Esophagus muscularis mucosa (tissue), 4 donors: ENCODE measurements around the gene FOXN3. TPM values are rescaled to one million over a fixed set of nuclear protein-coding genes. Genes with fewer than 3 reads are reported as not detected.

ENCODE experiments used
- DNase-seq: peaks from one replicate; pipeline ENCODE4 v3.0.0-alpha.2; 2017; ENCODE audit errors: extremely low spot score
- H3K27ac ChIP-seq, 4 donors: fragments of 200-600 bp; sonication (generic); replicated peaks in 1 of 4; 1 replicate in 3 of 4; 2 replicates in 1 of 4; pipeline ENCODE4 v1.5.1; 2016 to 2019; ENCODE audit warnings: mild to moderate bottlenecking in 1 of 4
- H3K27me3 ChIP-seq, 4 donors: fragments of 200-600 bp; sonication (generic); one replicate each; pipeline versions ENCODE4 v1.5.1 to v1.6.0; 2016 to 2019
- H3K36me3 ChIP-seq, 4 donors: fragments of 200-600 bp; sonication (generic); one replicate each; pipeline ENCODE4 v1.5.1; 2016 to 2019
- H3K4me1 ChIP-seq, 4 donors: fragments of 200-600 bp; sonication (generic); one replicate each; pipeline ENCODE4 v1.5.1; 2016 to 2019
- H3K4me3 ChIP-seq, 4 donors: fragments of 200-600 bp; sonication (generic); 1 replicate in 2 of 4; 2 replicates in 2 of 4; pipeline ENCODE4 v1.5.1; 2016 to 2019; ENCODE audit warnings: mild to moderate bottlenecking in 4 of 4, moderate library complexity in 1 of 4
- H3K9me3 ChIP-seq, 4 donors: fragments of 200-600 bp; sonication (generic); 1 replicate in 3 of 4; 2 replicates in 1 of 4; pipeline ENCODE4 v1.5.1; 2016 to 2019
- CTCF ChIP-seq, 3 experiments: fragments of 200-600 bp in 2 of 3; fragments of 450-650 bp in 1 of 3; sonication (generic) in 2 of 3; IDR thresholded peaks; one replicate each; pipeline ENCODE4 v1.5.1; 2017 to 2019; ENCODE audit warnings: antibody characterized with exemption in 3 of 3, mild to moderate bottlenecking in 2 of 3, moderate library complexity in 1 of 3
- EP300 ChIP-seq: sonication (generic); formaldehyde crosslinking; IDR thresholded peaks from one replicate; pipeline ENCODE4 v1.6.1; 2017; ENCODE audit warnings: antibody characterized with exemption
- POLR2A ChIP-seq: fragments of 450-650 bp; IDR thresholded peaks from one replicate; pipeline ENCODE4 v1.6.1; 2017; ENCODE audit warnings: antibody characterized with exemption, moderate library complexity, mild to moderate bottlenecking, low read depth
- POLR2AphosphoS5 ChIP-seq, 2 donors: sonication (generic); formaldehyde crosslinking; IDR thresholded peaks; one replicate each; pipeline ENCODE4 v1.6.1; 2017; ENCODE audit warnings: antibody characterized with exemption in 2 of 2
- WGBS: methylation state at CpG from one replicate; pipeline ENCODE4 v1.1.5; 2018; 5-methylcytosine and 5-hydroxymethylcytosine counted together
- intact Hi-C: fragments of 100-400 bp; cut with DNase I; formaldehyde crosslinking; loops from one replicate; pipeline ENCODE4 v1.15.1; 2023
- total RNA-seq, 4 donors: library from RNA; depleted of rRNA; stranded (reverse); fragments of >200 nt; gene quantifications; one replicate each; pipeline versions ENCODE4 v1.1.0 to v1.2.1, GENCODE V29; 2016

FOXN3 gene
- total RNA-seq, 4 donors from 2014 or later: 114 to 180 (median 145) TPM

GRCh38 chr14:89402363-89402762 is 14.7 kb downstream of the FOXN3 start:
- DNase-seq: no peak
- no peak overlapping the region for H3K27ac ChIP-seq
- no peaks in the 10 kb centered on the region for H3K9me3 ChIP-seq
- no peak overlapping the region for H3K4me3 ChIP-seq
- intact Hi-C loops: no loop called here
- peaks cover 0 to 10% (median 2%) of the 10 kb centered on the region in 4 donors for H3K36me3 ChIP-seq
- TF ChIP-seq CTCF (IDR thresholded peaks at IDR 0.05): no peak
- no peak for TF ChIP-seq EP300
- TF ChIP-seq POLR2AphosphoS5 (IDR thresholded peaks at IDR 0.05): no peak
- no peak for TF ChIP-seq POLR2A
- H3K27me3 ChIP-seq: no peaks in the 10 kb centered on the region
- peaks cover 25 to 87% (median 64%) of the 10 kb centered on the region in 4 donors for H3K4me1 ChIP-seq
- WGBS: 80% methylated on average over 3 of the region's 3 CpGs

DNA sequence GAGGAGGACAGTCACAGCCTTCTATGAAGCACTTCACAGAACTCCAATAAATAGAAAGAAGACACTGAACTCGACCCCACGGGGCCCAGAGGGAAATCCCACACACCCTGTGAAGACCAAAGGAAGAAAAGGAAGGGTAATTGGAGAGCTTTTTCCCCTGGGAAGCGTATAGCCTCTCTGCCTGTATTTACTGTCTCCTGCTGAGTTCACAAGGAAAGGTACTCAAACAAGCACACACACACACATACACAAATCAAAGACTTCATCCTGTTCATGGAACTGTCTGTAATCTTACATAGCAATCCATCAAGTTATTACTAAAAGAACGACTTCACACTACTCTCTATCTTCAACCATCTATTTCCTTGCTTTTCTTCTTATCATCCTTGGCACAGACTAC is 15.3 kb downstream of the FOXN3 start:
- Histone ChIP-seq H3K4me3 (no peak overlapping the region), H3K27ac (no peak overlapping the region), H3K36me3 (peaks cover 0 to 10% (median 2%) of the 10 kb centered on the region in 4 donors), H3K9me3 (no peaks in the 10 kb centered on the region), H3K27me3 (no peaks in the 10 kb centered on the region), H3K4me1 (peaks cover 19 to 82% (median 58%) of the 10 kb centered on the region in 4 donors)
- intact Hi-C loops: no loop called here
- no peak for DNase-seq
- WGBS: 72% methylated on average over 4 of the region's 4 CpGs
- TF ChIP-seq EP300 (no peak), POLR2A (no peak), POLR2AphosphoS5 (IDR thresholded peaks at IDR 0.05) (no peak), CTCF (IDR thresholded peaks at IDR 0.05) (no peak)

GRCh38 chr14:89401241-89401640 is 15.8 kb downstream of the FOXN3 start:
- H3K27ac ChIP-seq: no peak overlapping the region
- H3K4me1 ChIP-seq: peaks cover 14 to 77% (median 54%) of the 10 kb centered on the region in 4 donors
- no peak overlapping the region for H3K4me3 ChIP-seq
- intact Hi-C loops: no loop called here
- WGBS: 96% methylated on average over 5 of the region's 5 CpGs
- peaks cover 0 to 10% (median 2%) of the 10 kb centered on the region in 4 donors for H3K36me3 ChIP-seq
- no peaks in the 10 kb centered on the region for H3K9me3 ChIP-seq
- TF ChIP-seq EP300: no peak
- no peak for TF ChIP-seq CTCF (IDR thresholded peaks at IDR 0.05)
- no peak for TF ChIP-seq POLR2AphosphoS5 (IDR thresholded peaks at IDR 0.05)
- no peak for TF ChIP-seq POLR2A
- DNase-seq: no peak
- H3K27me3 ChIP-seq: no peaks in the 10 kb centered on the region

GRCh38 chr14:89400529-89400928 is 16.5 kb downstream of the FOXN3 start:
- TF ChIP-seq EP300 (no peak), POLR2A (no peak), CTCF (IDR thresholded peaks at IDR 0.05) (no peak), POLR2AphosphoS5 (IDR thresholded peaks at IDR 0.05) (no peak)
- intact Hi-C loops: no loop called here
- peaks cover 12 to 76% (median 54%) of the 10 kb centered on the region in 4 donors for H3K4me1 ChIP-seq
- 100% methylated on average over 2 of the region's 2 CpGs for WGBS
- peak overlapping the region in 2 of 4 donors; percentile 55 to 65 for H3K27ac ChIP-seq
- H3K27me3 ChIP-seq: no peaks in the 10 kb centered on the region
- H3K36me3 ChIP-seq: peaks cover 0 to 10% (median 2%) of the 10 kb centered on the region in 4 donors
- DNase-seq: no peak
- H3K4me3 ChIP-seq: no peak overlapping the region
- H3K9me3 ChIP-seq: no peaks in the 10 kb centered on the region

DNA sequence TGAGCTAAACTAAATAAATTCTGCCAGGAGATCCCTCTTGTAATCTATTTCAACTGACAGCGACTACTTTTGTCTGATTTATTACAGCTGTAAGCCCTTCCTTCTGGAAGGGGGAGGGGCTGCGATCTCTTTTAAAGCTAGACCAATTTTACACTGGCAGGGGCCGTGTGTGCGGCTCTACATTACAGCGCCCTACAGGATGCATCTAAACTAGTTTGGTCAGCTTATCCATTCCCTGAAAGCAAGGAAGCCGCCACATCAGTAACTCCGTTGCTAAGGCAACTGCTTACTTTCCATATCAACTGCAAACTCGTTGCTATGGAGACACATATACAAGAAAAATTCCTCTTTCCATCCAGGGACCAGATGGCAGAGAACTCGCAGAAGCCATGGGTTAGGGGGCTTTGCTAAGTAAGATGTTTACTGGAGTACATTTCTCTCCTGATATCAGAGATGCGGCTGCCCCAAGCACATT is 17.4 kb downstream of the FOXN3 start:
- no peak for DNase-seq
- Histone ChIP-seq H3K27ac (peak overlapping the region; percentile 23 to 65 (median 45)), H3K36me3 (peaks cover 0 to 1% (median 0%) of the 10 kb centered on the region in 4 donors), H3K9me3 (no peaks in the 10 kb centered on the region), H3K4me1 (peaks cover 20 to 76% (median 60%) of the 10 kb centered on the region in 4 donors), H3K4me3 (peak overlapping the region in 3 of 4 donors; percentile 15 to 33 (median 19)), H3K27me3 (no peaks in the 10 kb centered on the region)
- 12% methylated on average over 10 of the region's 10 CpGs for WGBS
- TF ChIP-seq EP300: no peak
- TF ChIP-seq POLR2A: no peak
- TF ChIP-seq POLR2AphosphoS5 (IDR thresholded peaks at IDR 0.05): peak in 1 of 2 donors; percentile 14
- no peak for TF ChIP-seq CTCF (IDR thresholded peaks at IDR 0.05)
- intact Hi-C loops: no loop called here
